Right ventricle myocardium superior (tissue), 1 donor: Measurements from ENCODE around the gene SULF2. TPM values are rescaled to one million over a fixed set of nuclear protein-coding genes. Genes with fewer than 3 reads are reported as not detected.
"Not testable (repeated sequence)": the region's sequence is repeated elsewhere in the genome, so short reads cannot be mapped to it uniquely, and the experiment has no call there.

Experiments used
- ATAC-seq: fragments of 200-7000 bp; cut with Tn5 transposase; one replicate; pipeline ENCODE4 v1.9.1; 2020; ENCODE audit warnings: mild to moderate bottlenecking; ENCODE audit not compliant: poor library complexity
- DNase-seq: peaks from one replicate; pipeline ENCODE4 v3.0.0-alpha.2; 2020
- intact Hi-C: fragments of 100-400 bp; cut with DNase I; formaldehyde crosslinking; loops from one replicate; pipeline ENCODE4 v1.11.2; 2022
- long read RNA-seq: library from polyadenylated mRNA; unstranded; transcript quantifications from one replicate; pipeline ENCODE4 v2.0.0, GENCODE V29; 2021
- total RNA-seq: library from RNA; stranded (reverse); fragmentation: NEBNext Ultra II Directional; extraction: Animal tissue kit (Norgen Biotek cat#: 25700); gene quantifications from one replicate; pipeline ENCODE4 v1.2.1, GENCODE V29; 2021
- donor health status: DM: no; HTN: yes; CAD: no; lungs with severe emphysema.

SULF2 gene
- 32.0 TPM for total RNA-seq
- long read RNA-seq, full-length matches to known transcripts = 4 of 80 reads
- long read RNA-seq, partial matches to known transcripts = 13 of 80 reads
- long read RNA-seq, other reads (novel, unspliced or antisense) = 63 of 80 reads

DNA sequence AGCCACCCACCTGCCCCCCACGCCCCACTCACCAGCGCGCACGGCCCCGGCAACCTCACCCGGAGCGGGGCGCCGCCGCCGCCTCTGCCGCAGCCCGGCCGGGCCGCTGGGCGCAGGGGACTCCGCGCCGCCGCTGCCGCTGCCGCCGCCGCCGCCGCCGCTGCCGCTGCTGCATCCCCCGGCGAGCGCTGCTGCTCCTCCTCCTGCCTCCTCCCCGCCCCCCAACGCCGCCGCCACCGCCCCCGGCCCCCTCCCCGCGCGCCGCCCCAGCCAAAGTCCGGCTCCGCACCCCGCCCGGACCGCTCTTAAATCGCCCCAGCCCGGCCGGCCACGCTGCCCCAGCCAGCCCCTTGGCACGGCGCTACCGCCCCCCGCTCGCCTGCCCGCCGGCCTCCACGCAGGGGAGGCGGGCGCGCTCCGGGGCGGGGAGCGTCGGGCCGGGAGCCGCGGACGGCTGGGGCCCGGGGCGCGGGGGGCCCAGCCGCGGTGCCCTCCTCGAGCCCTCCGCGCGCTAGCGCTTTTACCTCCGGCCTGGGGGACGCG is at the start of gene SULF2:
Gene SULF2 (minus strand): TSS at position 171 of the 543 bp plus-strand sequence. CDS start 28,118 bp downstream, outside the sequence.
- DNase-seq (peak; percentile 64), ATAC-seq (peak; percentile 16)
- intact Hi-C loops = no loop called here

DNA sequence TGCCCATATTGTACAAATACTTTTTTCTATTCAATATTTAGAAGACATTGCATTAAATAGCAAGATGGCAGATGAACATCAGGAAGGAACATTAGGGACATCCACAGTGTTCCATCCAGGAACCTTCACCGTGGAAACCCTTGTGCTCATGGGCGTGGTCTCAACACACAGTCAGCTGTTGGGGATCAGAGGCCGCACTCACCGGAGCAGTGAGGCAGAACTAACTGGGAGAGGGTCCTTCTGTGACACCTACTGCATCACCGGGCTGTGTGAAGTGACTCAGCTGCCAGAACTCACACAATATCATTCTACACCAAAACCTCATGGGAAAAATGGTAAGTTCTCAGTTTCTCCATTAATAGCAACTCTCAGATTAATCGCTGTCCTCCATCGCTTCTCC is 46.4 kb upstream of the SULF2 start:
- intact Hi-C loops, DNase-seq, ATAC-seq: not testable (repeated sequence)

GRCh38 chr20:47826716-47827115 is 41.4 kb upstream of the SULF2 start:
- intact Hi-C loops, DNase-seq, ATAC-seq: not testable (repeated sequence)

DNA sequence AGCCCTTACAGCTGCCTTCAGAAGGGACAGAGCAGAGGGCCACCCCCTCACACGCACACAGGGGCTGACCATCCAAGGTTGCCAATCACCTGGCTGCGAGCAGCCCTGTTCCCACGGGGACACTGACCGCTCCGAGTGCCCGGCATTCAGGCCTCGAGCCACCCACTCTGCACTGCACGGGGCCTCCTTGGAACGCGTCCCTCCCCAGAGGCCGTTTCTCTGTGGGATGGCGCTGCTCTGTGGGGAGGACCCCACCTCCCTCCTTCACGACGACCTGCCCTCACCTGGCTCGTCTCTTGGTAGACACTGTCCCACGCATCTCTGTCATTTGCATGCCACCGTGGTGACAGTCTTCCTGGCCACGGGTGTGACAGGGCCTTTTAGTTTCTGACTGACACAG is 40.7 kb upstream of the SULF2 start:
- intact Hi-C loops, ATAC-seq, DNase-seq: not testable (repeated sequence)

- DNase-seq = no peak
- no peak for ATAC-seq
- intact Hi-C loops = no loop called here
These were observed 39.9 kb upstream of the SULF2 start for GRCh38 chr20:47825011-47825762.

DNA sequence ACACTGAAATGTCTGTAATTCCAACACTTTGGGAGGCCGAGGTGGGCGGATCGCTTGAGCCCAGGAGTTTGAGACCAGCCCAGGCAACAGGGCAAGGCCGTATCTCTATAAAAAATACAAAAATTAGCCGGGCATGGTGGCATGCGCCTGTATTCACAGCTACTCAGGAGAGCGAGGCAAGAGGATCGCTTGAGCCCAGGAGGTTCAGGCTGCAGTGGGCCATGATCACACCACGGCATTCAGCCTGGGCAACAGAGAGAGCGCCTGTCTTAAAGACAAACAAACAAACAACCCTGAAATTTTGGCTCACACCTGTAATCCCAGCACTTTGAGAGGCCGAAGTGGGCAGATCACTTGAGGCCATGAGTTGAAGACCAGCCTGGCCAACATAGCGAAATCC is 38.7 kb upstream of the SULF2 start:
- DNase-seq, ATAC-seq, intact Hi-C loops: not testable (repeated sequence)

DNA sequence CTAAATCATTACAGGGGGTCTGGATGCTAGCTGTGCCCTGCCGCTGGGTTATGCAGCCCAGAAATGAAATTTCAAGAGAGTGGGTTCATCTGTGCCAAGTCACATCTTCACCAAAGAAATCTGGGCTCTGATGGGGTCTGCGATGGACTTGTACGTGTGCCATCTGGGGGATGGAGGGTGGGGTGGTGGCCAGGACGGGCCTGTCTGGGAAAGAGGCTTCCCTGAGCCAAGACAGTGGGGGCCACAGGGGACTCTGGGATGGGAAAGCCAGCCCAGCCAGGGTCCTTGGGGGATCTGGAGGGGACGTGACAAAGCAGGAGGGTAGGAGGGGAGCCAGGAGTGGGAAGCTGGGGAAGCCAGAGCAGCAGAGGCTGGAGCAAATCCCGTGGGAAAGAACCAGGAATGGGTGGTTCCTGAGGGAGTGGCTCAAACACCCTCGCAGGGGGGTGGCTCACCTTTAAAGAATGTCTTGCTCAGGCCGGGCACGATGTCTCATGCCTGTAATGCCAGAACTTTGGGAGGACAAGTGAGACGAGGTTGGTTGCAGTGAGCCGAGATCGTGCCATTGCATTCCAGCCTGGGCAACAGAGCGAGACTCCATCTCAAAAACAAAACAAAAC is 36.3 kb upstream of the SULF2 start:
- intact Hi-C loops = no loop called here
- no peak for DNase-seq
- no peak for ATAC-seq

DNA sequence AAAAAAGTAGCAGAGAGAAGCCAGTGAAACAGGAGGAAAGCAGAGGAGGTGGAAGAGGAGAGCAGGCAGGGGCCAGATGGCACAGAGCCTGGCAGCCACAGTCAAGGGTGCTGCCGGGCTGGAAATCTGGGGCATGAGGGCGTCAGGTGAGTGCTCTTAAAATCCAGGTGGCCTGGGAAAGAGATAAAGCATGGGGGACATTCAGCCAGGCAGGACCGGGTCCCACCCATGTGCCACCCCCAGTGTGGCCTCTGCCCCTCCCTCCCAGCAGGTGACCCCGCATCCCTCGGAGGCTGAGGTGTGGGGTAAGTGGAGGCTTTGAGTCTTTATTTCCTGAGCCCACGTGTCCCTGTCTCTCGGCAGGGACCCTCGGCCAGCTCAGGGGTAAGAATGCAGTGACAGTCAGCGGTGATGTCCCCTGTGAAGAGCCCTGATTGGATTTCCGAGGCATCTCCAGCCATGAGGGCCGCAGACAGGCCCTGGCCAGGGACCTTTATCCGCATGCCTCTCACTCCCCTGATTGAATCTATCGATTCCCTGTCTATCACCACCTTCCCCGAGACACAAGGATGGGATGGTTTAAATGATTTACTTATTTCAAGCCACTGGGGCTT is 33.8 kb upstream of the SULF2 start:
- no peak for DNase-seq
- intact Hi-C loops = loop anchor here (10.0 kb wide), 1 partner anchor 76 kb away; no protein-coding TSS in a partner anchor
- ATAC-seq = no peak

DNA sequence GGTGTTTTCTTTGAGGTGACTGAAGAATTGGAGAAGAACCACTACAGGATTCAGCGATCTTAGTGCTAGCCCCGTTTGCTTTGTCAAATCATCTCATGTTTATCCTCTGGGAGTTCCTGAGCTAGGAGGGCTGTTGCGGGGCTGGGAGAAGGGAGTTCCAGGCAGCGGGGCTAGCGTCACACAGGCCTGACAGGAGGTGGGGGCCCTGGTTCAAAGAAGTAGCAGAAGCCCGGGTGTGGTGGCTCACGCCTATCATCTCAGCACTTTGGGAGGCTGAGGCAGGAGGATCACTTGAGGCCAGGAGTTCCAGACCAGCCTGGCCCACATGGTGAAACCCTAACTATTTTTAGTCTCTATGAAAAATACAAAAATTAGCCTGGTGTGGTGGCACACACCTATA is 33.2 kb upstream of the SULF2 start:
- ATAC-seq (no peak), DNase-seq (no peak)
- intact Hi-C loops = loop anchor here (10.0 kb wide), 1 partner anchor 76 kb away; no protein-coding TSS in a partner anchor

GRCh38 chr20:47818016-47818415 is 32.7 kb upstream of the SULF2 start:
- intact Hi-C loops = loop anchor here (10.0 kb wide), 1 partner anchor 77 kb away; no protein-coding TSS in a partner anchor
- ATAC-seq (no peak), DNase-seq (no peak)

- intact Hi-C loops = loop anchor here (10.0 kb wide), 1 partner anchor 77 kb away; no protein-coding TSS in a partner anchor
- ATAC-seq = no peak
- no peak for DNase-seq
These were observed 32.3 kb upstream of the SULF2 start for GRCh38 chr20:47817573-47817972.

- ATAC-seq = no peak
- intact Hi-C loops = loop anchor here (10.0 kb wide), 1 partner anchor 78 kb away; no protein-coding TSS in a partner anchor
- DNase-seq = no peak
These were observed 31.5 kb upstream of the SULF2 start for GRCh38 chr20:47816487-47817451.

DNA sequence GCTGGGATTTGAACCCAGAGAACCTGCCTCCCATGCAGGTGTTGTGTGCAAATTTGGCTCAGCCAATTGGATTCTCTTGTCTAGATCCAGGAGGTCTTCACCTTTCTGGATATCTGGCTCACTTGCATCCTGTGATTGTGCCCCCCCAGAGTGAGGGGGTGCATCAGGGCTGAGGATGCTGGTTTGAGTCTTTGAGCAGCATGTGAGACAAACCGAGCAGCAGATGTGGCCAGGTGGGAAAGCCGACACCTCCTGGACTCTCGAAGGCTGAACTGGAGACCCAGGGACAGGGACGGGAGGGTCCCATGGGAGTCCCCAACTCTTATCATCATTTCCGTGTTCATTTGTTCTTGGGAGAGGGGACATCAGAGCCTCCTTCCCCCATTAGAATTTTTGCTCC is 30.6 kb upstream of the SULF2 start:
- no peak for DNase-seq
- no peak for ATAC-seq
- intact Hi-C loops = loop anchor here (10.0 kb wide), 1 partner anchor 79 kb away; no protein-coding TSS in a partner anchor

- DNase-seq (no peak), ATAC-seq (no peak)
- intact Hi-C loops = loop anchor here (10.0 kb wide), 1 partner anchor 79 kb away; no protein-coding TSS in a partner anchor
These were observed 30.1 kb upstream of the SULF2 start for GRCh38 chr20:47815416-47815806.

DNA sequence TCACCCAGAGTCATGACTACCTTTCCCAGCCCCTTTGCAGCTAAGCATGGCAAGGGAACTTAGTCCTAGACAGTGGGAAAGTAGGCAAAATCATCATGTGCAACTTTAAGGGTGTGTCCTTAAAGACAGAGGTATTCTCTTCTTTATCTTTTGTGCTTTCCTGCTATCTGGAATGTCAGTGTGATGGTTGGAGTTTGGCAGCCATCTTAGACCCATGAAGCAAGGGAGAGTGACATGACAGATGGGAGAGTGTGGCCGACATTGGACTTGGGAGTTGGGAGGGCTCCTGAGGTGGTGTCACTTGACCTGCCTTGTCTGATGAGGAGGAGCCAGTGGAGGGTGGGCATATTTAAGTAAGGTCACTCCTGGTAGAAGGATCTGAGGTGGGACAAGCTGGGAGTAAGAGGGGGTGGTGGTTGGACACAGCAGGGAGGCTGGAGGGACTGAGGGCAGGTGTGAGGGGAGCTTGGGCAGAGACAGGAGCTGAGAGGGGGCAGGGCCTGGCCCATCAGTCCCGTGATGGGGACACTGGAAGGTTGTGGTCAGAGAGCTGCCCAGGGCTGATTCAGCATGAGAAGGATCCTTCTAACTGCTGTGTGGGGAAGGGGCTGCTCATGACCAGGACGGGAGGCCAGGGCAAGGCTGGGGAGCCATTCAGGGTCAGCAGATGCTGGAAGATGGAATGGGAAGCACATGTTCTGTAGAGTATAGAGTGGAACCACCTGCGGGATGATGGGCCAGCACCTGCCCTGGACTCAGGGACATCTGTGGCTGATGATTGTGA is 29.5 kb upstream of the SULF2 start:
- intact Hi-C loops = loop anchor here (10.0 kb wide), 1 partner anchor 80 kb away; no protein-coding TSS in a partner anchor
- ATAC-seq (no peak), DNase-seq (no peak)

- DNase-seq (no peak), ATAC-seq (no peak)
- intact Hi-C loops = loop anchor here (10.0 kb wide), 1 partner anchor 84 kb away; no protein-coding TSS in a partner anchor
These were observed 25.6 kb upstream of the SULF2 start for GRCh38 chr20:47810721-47811347.
